GM23248 (cell line): ENCODE results near the gene SOD3.

Experiments
- EZH2 ChIP-seq: fragments of 200-600 bp; sonication (generic); IDR thresholded peaks from 2 replicates; pipeline ENCODE4 v1.6.1; 2018; ENCODE audit warnings: antibody characterized with exemption, mild to moderate bottlenecking; ENCODE audit not compliant: insufficient read depth, poor library complexity, severe bottlenecking
- EZH2phosphoT487 ChIP-seq: fragments of 200-600 bp; sonication (generic); IDR thresholded peaks from 2 replicates; pipeline ENCODE4 v1.6.1; 2018; ENCODE audit warnings: antibody characterized with exemption, moderate library complexity, mild to moderate bottlenecking, low read depth; ENCODE audit not compliant: insufficient read depth

DNA sequence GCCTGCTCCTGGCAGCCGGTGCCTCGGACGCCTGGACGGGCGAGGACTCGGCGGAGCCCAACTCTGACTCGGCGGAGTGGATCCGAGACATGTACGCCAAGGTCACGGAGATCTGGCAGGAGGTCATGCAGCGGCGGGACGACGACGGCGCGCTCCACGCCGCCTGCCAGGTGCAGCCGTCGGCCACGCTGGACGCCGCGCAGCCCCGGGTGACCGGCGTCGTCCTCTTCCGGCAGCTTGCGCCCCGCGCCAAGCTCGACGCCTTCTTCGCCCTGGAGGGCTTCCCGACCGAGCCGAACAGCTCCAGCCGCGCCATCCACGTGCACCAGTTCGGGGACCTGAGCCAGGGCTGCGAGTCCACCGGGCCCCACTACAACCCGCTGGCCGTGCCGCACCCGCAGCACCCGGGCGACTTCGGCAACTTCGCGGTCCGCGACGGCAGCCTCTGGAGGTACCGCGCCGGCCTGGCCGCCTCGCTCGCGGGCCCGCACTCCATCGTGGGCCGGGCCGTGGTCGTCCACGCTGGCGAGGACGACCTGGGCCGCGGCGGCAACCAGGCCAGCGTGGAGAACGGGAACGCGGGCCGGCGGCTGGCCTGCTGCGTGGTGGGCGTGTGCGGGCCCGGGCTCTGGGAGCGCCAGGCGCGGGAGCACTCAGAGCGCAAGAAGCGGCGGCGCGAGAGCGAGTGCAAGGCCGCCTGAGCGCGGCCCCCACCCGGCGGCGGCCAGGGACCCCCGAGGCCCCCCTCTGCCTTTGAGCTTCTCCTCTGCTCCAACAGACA is 4.4 kb downstream of the SOD3 start:
- TF ChIP-seq EZH2phosphoT487 (no peak), EZH2 (no peak)
